GM13977 (cell line): ENCODE data around the gene ZNF219.

Experiments used
- DNase-seq: peaks from one replicate; pipeline ENCODE4 v3.0.0; 2012; ENCODE audit warnings: low spot score
- in situ Hi-C: fragments of 300-500 bp; cut with MboI; formaldehyde crosslinking; loops from one replicate; pipeline ENCODE4 v1.12.0; 2022; ENCODE audit warnings: low sequenced_read_pairs, low pct_unique_long_range_greater_than_20kb, mixed read lengths, inconsistent platforms; ENCODE audit not compliant: unreplicated experiment
- TF ChIP-seq, protein P1 (sequence below): IDR thresholded peaks from 2 replicates; pipeline ENCODE4 v1.5.1; 2012; ENCODE audit warnings: mild to moderate bottlenecking, control low read depth; ENCODE audit not compliant: insufficient read depth; ENCODE audit errors: extremely low read depth, missing control alignments

ZNF219 gene

DNA sequence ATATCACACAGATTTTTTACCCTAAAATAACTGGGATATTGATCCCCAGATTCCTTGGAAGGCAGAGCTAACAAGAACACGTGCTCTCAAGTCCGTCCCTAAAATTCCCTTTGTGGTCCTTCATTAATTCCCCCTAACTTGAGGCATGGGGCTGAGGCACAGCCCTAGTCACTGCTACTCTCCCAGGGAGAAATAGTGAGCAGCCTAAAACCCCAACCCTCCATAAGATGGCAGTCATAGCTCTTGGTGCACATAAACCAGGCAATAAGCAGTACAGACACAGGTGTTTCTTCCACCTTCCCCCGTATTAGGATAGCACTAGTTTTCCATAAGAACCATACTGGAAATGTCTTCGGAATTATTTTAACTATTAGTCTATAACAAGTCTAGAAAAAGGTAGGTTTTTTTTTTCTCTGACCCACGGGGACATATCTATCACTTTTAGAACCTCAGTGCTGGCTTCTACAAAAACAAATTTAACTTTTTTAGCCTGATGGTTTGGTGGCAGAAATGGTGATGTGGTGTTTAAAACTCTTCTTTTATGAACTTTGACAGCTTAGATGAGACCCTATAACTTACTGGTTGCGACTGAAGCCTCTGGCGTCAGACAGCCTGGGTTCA is 31.5 kb downstream of the ZNF219 start:
- DNase-seq: peak; percentile 50
- TF ChIP-seq, protein P1, sequence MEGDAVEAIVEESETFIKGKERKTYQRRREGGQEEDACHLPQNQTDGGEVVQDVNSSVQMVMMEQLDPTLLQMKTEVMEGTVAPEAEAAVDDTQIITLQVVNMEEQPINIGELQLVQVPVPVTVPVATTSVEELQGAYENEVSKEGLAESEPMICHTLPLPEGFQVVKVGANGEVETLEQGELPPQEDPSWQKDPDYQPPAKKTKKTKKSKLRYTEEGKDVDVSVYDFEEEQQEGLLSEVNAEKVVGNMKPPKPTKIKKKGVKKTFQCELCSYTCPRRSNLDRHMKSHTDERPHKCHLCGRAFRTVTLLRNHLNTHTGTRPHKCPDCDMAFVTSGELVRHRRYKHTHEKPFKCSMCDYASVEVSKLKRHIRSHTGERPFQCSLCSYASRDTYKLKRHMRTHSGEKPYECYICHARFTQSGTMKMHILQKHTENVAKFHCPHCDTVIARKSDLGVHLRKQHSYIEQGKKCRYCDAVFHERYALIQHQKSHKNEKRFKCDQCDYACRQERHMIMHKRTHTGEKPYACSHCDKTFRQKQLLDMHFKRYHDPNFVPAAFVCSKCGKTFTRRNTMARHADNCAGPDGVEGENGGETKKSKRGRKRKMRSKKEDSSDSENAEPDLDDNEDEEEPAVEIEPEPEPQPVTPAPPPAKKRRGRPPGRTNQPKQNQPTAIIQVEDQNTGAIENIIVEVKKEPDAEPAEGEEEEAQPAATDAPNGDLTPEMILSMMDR: peak; percentile 42
- in situ Hi-C loops: no loop called here

DNA sequence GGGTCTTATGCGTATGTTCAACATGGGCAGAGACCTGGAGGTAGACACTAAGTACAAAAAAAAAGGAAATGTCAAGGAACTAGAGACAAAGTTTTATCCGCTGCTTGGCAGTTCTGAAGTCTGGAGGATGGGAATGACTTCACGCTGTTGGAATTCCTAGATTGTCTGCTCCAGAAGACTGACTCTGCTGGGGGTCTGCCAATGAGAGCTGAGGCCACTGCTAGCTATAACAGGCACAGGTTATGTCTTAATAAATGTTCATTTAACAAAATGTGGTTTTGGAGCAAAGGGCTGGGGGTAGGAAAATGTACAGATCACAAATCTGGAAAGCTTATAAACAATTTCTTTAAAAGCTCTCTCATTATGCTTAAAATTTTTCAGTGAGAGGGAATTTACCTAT is 35.0 kb downstream of the ZNF219 start:
- DNase-seq: no peak
- in situ Hi-C loops: no loop called here
- TF ChIP-seq, protein P1: no peak

DNA sequence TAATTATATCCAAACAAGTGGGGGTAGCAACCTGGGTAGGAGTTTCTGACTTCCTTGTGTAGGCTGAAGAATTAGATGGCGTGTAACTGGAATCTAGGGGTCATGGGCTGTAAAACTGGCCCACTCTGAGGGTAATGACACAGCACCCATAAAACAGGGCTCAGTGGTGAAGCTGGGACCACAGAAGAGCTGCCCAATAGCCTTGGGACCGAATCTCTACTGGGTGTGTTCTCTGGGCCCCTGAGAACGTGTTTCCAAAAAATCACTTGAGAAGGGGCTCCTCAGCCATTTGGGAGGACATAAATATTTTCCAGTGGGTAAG is 37.1 kb downstream of the ZNF219 start:
- in situ Hi-C loops: no loop called here
- no peak for DNase-seq
- TF ChIP-seq, protein P1: no peak

GRCh38 chr14:21060614-21061346 is 37.7 kb downstream of the ZNF219 start:
- DNase-seq: no peak
- in situ Hi-C loops: no loop called here
- TF ChIP-seq, protein P1: no peak

GRCh38 chr14:21059842-21060613 is 38.4 kb downstream of the ZNF219 start:
- DNase-seq: no peak
- in situ Hi-C loops: no loop called here
- TF ChIP-seq, protein P1: no peak

- TF ChIP-seq, protein P1: no peak
- no peak for DNase-seq
- in situ Hi-C loops: no loop called here
Measured at GRCh38 chr14:21058903-21059302, 39.6 kb downstream of the ZNF219 start.
